SK-N-MC (cell line): ENCODE results near the gene VASH2.
"Not testable (repeated sequence)": the region's sequence is repeated elsewhere in the genome, so short reads cannot be mapped to it uniquely, and the experiment has no call there.

Experiments used
- DNase-seq: peaks from one replicate; pipeline ENCODE4 v3.0.0-alpha.2; 2011; ENCODE audit warnings: low read depth, low spot score
- H3K27ac ChIP-seq: fragments of 200-600 bp; sonication (generic); 2 replicates; pipeline ENCODE4 v1.5.1; 2016; ENCODE audit warnings: mixed run types
- H3K36me3 ChIP-seq: fragments of 200-600 bp; sonication (generic); 2 replicates; pipeline ENCODE4 v1.6.1; 2017; ENCODE audit warnings: antibody characterized with exemption, low read length, mixed read lengths; ENCODE audit not compliant: insufficient read depth
- H3K4me3 ChIP-seq: fragments of 200-600 bp; sonication (generic); 2 replicates; pipeline ENCODE4 v1.5.1; 2016
- H3K9ac ChIP-seq: fragments of 200-600 bp; sonication (generic); 2 replicates; pipeline ENCODE4 v1.8.0; 2017; ENCODE audit warnings: mixed run types, mixed read lengths; ENCODE audit not compliant: insufficient read length
- H3K9me3 ChIP-seq: fragments of 200-600 bp; sonication (generic); 2 replicates; pipeline ENCODE4 v1.6.1; 2017; ENCODE audit warnings: low read depth, mild to moderate bottlenecking, antibody characterized with exemption, low read length, moderate library complexity, mixed read lengths
- EZH2 ChIP-seq: fragments of 200-600 bp; sonication (generic); IDR thresholded peaks from one replicate; pipeline ENCODE4 v1.6.1; 2017; ENCODE audit warnings: antibody characterized with exemption
- FOXP2 ChIP-seq: optimal IDR thresholded peaks from 2 replicates; pipeline ENCODE3; 2011; ENCODE audit warnings: mild to moderate bottlenecking, moderate library complexity; ENCODE audit not compliant: insufficient read depth; ENCODE audit errors: extremely low read length, control extremely low read depth
- POLR2AphosphoS5 ChIP-seq: IDR thresholded peaks from 2 replicates; pipeline ENCODE4 v1.6.1; 2012; ENCODE audit warnings: mild to moderate bottlenecking, low read depth, low read length, borderline replicate concordance

VASH2 gene

GRCh38 chr1:213019450-213019849 lies 69.1 kb downstream of the VASH2 start:
- Histone ChIP-seq H3K27ac (no peak overlapping the region), H3K9ac (no peak overlapping the region), H3K4me3 (no peak overlapping the region), H3K9me3 (no peaks in the 10 kb centered on the region), H3K36me3 (no peaks in the 10 kb centered on the region)
- DNase-seq: no peak
- no peak for TF ChIP-seq FOXP2

GRCh38 chr1:213020016-213020415 lies 69.7 kb downstream of the VASH2 start:
- no peak for TF ChIP-seq POLR2AphosphoS5
- TF ChIP-seq EZH2: no peak
- no peak for TF ChIP-seq FOXP2
- Histone ChIP-seq H3K9me3 (no peaks in the 10 kb centered on the region), H3K27ac (no peak overlapping the region), H3K9ac (no peak overlapping the region), H3K4me3 (no peak overlapping the region), H3K36me3 (no peaks in the 10 kb centered on the region)
- DNase-seq: no peak

DNA sequence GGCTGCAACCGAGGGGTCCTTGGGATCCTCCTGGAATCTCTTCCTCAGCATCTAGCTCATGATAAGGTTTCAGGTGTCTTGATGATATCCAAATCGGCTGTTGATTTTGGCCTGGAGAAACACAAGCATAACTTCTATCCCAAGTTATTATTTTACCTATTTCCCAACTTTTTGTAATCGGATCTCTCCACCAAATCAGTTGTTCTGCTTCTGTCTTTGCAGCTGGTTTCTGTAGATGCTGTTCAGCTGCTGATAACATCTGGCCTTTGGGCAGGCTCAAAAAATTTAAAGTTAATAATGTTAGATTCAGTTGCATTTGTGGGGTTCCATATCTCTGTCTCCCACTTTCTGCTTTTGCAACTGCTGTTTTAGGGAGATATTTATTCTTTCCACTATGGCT lies 76.7 kb downstream of the VASH2 start:
- H3K9me3 ChIP-seq, DNase-seq, H3K9ac ChIP-seq, H3K27ac ChIP-seq, H3K36me3 ChIP-seq, H3K4me3 ChIP-seq: not testable (repeated sequence)

DNA sequence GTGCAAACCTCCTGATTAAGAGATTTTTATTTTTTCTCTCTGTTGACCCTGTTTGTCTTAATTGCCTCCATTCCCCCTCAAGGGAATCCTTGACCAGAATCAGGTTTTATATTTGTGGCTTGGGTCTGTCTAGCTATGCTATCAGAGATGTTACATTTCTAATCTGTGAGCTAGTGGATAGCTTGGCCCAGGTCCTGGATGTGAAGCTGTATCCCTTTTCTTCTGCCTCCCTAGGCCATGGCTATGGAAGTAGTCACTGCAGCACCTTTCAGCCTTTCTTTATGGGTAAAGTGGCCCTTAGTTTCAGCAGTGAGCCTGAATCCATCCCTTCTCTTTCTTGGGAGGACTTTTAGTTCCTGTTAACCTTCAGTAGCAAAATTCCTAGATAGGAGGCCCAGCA lies 82.3 kb downstream of the VASH2 start:
- H3K36me3 ChIP-seq: no peaks in the 10 kb centered on the region
- no peak for TF ChIP-seq EZH2
- no peak overlapping the region for H3K4me3 ChIP-seq
- DNase-seq: no peak
- H3K9me3 ChIP-seq: no peaks in the 10 kb centered on the region
- H3K27ac ChIP-seq: no peak overlapping the region
- no peak overlapping the region for H3K9ac ChIP-seq

GRCh38 chr1:213034713-213035112 lies 84.4 kb downstream of the VASH2 start:
- Histone ChIP-seq H3K36me3 (no peaks in the 10 kb centered on the region), H3K9me3 (no peaks in the 10 kb centered on the region), H3K27ac (no peak overlapping the region), H3K4me3 (no peak overlapping the region), H3K9ac (no peak overlapping the region)
- TF ChIP-seq FOXP2 (no peak), EZH2 (no peak), POLR2AphosphoS5 (no peak)
- DNase-seq: no peak

GRCh38 chr1:213035573-213035972 lies 85.2 kb downstream of the VASH2 start:
- Histone ChIP-seq H3K9me3 (no peaks in the 10 kb centered on the region), H3K9ac (no peak overlapping the region), H3K4me3 (no peak overlapping the region), H3K27ac (no peak overlapping the region), H3K36me3 (no peaks in the 10 kb centered on the region)
- DNase-seq: no peak
- TF ChIP-seq EZH2 (no peak), POLR2AphosphoS5 (no peak), FOXP2 (no peak)
